K562 (cell line): ENCODE results near the gene ZDHHC5. TPM values are rescaled to one million over a fixed set of nuclear protein-coding genes. Genes with fewer than 3 reads are reported as not detected.

Experiments used
- DIDO1 ChIP-seq: fragments of 450-650 bp; IDR thresholded peaks from 2 replicates; pipeline ENCODE4 v1.6.1; 2016; ENCODE audit warnings: low read depth, missing biosample characterization, missing genetic modification characterization
- FOS ChIP-seq: IDR thresholded peaks from 3 replicates; pipeline ENCODE4 v1.6.1; 2011; ENCODE audit not compliant: insufficient read length; ENCODE audit errors: extremely low read depth
- HDAC1 ChIP-seq, 2 experiments: fragments of 450-650 bp; IDR thresholded peaks; 2 replicates each; pipeline ENCODE4 v1.6.1; 2016 to 2017; ENCODE audit warnings: inconsistent platforms in 1 of 2, mild to moderate bottlenecking in 1 of 2, moderate library complexity in 1 of 2
- HIVEP1 ChIP-seq: fragments of 250-450 bp; sonication (Bioruptor Pico); IDR thresholded peaks from 2 replicates; pipeline ENCODE4 v1.4.0; 2020; ENCODE audit warnings: mild to moderate bottlenecking
- KDM2B ChIP-seq: fragments of 250-450 bp; sonication (Bioruptor Pico); IDR thresholded peaks from 2 replicates; pipeline ENCODE4 v1.8.0; 2021; ENCODE audit warnings: mild to moderate bottlenecking, moderate library complexity
- PHB ChIP-seq: fragments of 250-450 bp; sonication (Bioruptor Pico); IDR thresholded peaks from 2 replicates; pipeline ENCODE4 v1.5.0; 2021
- RBM22 ChIP-seq: fragments of 200-400 bp; formaldehyde crosslinking; IDR thresholded peaks from 2 replicates; pipeline ENCODE4 v1.6.1; 2018; ENCODE audit warnings: low read length, low read depth; ENCODE audit not compliant: poor library complexity, severe bottlenecking
- U2AF1 ChIP-seq: fragments of 200-400 bp; formaldehyde crosslinking; optimal IDR thresholded peaks from 2 replicates; pipeline ENCODE3; 2017; ENCODE audit warnings: mild to moderate bottlenecking, low read depth, low read length, moderate library complexity
- ZNF217 ChIP-seq: sonication (generic); formaldehyde crosslinking; IDR thresholded peaks from 2 replicates; pipeline ENCODE4 v1.8.0; 2022; ENCODE audit warnings: mild to moderate bottlenecking, missing genetic modification reagents
- ZNF282 ChIP-seq: sonication (generic); formaldehyde crosslinking; IDR thresholded peaks from 2 replicates; pipeline ENCODE4 v1.8.1; 2023; ENCODE audit warnings: missing genetic modification reagents
- polyA plus RNA-seq, 8 experiments: library from polyadenylated mRNA; depleted of rRNA in 4 of 8; stranded (reverse) in 5 of 8; unstranded in 3 of 8; fragments of >200 nt; fragmentation: Nextera tagmentation in 2 of 8; fragmentation: Illumina TruSeq in 1 of 8; extraction: Ambion mirVana in 2 of 8; extraction: Trizol in 1 of 8; gene quantifications; 2 replicates each; pipeline versions ENCODE4 v1.2.1 to v1.2.3, GENCODE V29; 2011 to 2014; ENCODE audit warnings: inconsistent platforms in 1 of 8, missing spikeins in 1 of 8
- total RNA-seq, 7 experiments: library from RNA; depleted of rRNA in 6 of 7; stranded (reverse); fragments of >200 nt in 6 of 7; fragmentation: Illumina TruSeq in 2 of 7; extraction: Trizol in 2 of 7; gene quantifications; 2 replicates each; pipeline versions ENCODE4 v1.2.1 to v1.2.3, GENCODE V29; 2011 to 2021; ENCODE audit warnings: low replicate concordance in 1 of 7
- TF ChIP-seq, protein P1 (sequence below): fragments of 200-800 bp; sonication (Bioruptor generic); IDR thresholded peaks from 2 replicates; pipeline ENCODE4 v1.6.1; 2016; ENCODE audit warnings: missing genetic modification characterization, missing compliant biosample characterization
- TF ChIP-seq, protein P2 (sequence below), 3 experiments: fragments of 200-800 bp in 1 of 3; fragments of 250-450 bp in 1 of 3; fragments of 450-650 bp in 1 of 3; sonication (Bioruptor Pico) in 1 of 3; sonication (Bioruptor generic) in 1 of 3; formaldehyde crosslinking in 1 of 3; IDR thresholded peaks; 2 replicates each; pipeline versions ENCODE4 v1.6.1 to v1.8.0; 2016 to 2022; ENCODE audit warnings: mild to moderate bottlenecking in 2 of 3, missing genetic modification characterization in 2 of 3, missing compliant biosample characterization in 1 of 3, moderate library complexity in 1 of 3

Gene ZDHHC5
- total and polyA plus RNA-seq, 9 of the 15 experiments (the other 6 are each of a cell fraction or from before 2014, with no cell fraction given), result 3.8 to 64.2 (median 35.9) TPM

DNA sequence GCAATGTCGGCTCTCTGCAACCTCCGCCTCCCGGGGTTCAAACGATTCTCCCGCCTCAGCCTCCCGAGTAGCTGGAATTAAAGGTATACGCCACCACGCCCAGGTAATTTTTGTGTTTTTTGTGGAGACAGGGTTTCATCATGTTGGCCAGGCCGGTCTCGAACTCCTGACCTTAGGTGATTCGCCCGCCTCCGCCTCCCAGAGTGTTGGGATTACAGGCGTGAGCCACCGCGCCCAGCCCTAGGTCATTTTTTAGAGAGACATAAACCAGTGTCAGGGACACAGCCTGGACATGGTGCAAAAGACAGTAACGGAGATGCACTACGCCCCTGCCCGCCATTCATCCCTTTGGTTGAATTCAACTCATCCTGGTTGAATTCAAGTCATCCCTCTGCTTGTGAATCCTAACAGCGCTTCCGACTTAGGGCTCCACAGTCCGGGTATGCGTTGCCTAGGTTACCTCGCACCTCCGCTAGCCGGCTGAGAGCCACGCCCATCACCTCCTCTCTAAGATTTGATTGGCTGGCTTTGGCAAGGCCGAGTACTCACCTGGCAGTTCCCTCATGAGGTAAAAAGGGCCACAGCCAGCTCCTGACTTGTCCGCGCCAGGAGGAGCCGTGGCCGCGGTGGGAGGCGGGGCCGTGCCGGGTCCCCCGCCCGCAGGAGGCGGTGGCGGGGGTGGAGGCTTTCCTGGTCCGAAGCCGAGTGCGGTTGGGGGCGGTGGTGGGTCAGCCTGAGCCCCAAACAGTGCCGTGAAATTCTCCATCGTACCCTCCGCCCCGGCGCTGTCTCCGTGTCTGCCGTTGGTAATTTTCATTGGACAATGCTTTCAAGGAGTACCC, 43.7 kb downstream of the ZDHHC5 start, which contains the start of gene MED19 (continued):
- TF ChIP-seq, protein P1, sequence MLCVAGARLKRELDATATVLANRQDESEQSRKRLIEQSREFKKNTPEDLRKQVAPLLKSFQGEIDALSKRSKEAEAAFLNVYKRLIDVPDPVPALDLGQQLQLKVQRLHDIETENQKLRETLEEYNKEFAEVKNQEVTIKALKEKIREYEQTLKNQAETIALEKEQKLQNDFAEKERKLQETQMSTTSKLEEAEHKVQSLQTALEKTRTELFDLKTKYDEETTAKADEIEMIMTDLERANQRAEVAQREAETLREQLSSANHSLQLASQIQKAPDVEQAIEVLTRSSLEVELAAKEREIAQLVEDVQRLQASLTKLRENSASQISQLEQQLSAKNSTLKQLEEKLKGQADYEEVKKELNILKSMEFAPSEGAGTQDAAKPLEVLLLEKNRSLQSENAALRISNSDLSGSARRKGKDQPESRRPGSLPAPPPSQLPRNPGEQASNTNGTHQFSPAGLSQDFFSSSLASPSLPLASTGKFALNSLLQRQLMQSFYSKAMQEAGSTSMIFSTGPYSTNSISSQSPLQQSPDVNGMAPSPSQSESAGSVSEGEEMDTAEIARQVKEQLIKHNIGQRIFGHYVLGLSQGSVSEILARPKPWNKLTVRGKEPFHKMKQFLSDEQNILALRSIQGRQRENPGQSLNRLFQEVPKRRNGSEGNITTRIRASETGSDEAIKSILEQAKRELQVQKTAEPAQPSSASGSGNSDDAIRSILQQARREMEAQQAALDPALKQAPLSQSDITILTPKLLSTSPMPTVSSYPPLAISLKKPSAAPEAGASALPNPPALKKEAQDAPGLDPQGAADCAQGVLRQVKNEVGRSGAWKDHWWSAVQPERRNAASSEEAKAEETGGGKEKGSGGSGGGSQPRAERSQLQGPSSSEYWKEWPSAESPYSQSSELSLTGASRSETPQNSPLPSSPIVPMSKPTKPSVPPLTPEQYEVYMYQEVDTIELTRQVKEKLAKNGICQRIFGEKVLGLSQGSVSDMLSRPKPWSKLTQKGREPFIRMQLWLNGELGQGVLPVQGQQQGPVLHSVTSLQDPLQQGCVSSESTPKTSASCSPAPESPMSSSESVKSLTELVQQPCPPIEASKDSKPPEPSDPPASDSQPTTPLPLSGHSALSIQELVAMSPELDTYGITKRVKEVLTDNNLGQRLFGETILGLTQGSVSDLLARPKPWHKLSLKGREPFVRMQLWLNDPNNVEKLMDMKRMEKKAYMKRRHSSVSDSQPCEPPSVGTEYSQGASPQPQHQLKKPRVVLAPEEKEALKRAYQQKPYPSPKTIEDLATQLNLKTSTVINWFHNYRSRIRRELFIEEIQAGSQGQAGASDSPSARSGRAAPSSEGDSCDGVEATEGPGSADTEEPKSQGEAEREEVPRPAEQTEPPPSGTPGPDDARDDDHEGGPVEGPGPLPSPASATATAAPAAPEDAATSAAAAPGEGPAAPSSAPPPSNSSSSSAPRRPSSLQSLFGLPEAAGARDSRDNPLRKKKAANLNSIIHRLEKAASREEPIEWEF (CRISPR knock-in tag), result no peak
- TF ChIP-seq, protein P2, sequence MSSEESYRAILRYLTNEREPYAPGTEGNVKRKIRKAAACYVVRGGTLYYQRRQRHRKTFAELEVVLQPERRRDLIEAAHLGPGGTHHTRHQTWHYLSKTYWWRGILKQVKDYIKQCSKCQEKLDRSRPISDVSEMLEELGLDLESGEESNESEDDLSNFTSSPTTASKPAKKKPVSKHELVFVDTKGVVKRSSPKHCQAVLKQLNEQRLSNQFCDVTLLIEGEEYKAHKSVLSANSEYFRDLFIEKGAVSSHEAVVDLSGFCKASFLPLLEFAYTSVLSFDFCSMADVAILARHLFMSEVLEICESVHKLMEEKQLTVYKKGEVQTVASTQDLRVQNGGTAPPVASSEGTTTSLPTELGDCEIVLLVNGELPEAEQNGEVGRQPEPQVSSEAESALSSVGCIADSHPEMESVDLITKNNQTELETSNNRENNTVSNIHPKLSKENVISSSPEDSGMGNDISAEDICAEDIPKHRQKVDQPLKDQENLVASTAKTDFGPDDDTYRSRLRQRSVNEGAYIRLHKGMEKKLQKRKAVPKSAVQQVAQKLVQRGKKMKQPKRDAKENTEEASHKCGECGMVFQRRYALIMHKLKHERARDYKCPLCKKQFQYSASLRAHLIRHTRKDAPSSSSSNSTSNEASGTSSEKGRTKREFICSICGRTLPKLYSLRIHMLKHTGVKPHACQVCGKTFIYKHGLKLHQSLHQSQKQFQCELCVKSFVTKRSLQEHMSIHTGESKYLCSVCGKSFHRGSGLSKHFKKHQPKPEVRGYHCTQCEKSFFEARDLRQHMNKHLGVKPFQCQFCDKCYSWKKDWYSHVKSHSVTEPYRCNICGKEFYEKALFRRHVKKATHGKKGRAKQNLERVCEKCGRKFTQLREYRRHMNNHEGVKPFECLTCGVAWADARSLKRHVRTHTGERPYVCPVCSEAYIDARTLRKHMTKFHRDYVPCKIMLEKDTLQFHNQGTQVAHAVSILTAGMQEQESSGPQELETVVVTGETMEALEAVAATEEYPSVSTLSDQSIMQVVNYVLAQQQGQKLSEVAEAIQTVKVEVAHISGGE (CRISPR knock-in tag; IDR thresholded peaks at IDR 0.05), result no peak
- TF ChIP-seq KDM2B (CRISPR knock-in tag), result no peak
- TF ChIP-seq ZNF282 (CRISPR knock-in tag), result no peak
- no peak for TF ChIP-seq RBM22
- no peak for TF ChIP-seq ZNF217 (CRISPR knock-in tag)
- 0 out of 2 replicates have a peak, but pooled peaks have one; percentile 9 for TF ChIP-seq PHB
- TF ChIP-seq HDAC1 (IDR thresholded peaks at IDR 0.05), result peak in 1 of 2 experiments; percentile 79; a peak in 2 of 4 replicates
- TF ChIP-seq DIDO1 (tag), result no peak
- no peak for TF ChIP-seq U2AF1
- TF ChIP-seq HIVEP1 (CRISPR knock-in tag), result no peak
- TF ChIP-seq FOS, result no peak
